DOHH2 (cell line): ENCODE data around the gene SELL.

ENCODE experiments used
- H3F3A ChIP-seq: fragments of 200-600 bp; sonication (generic), shearing (Covaris generic); 2 replicates; pipeline ENCODE4 v1.6.0; 2016; ENCODE audit warnings: antibody characterized with exemption, mild to moderate bottlenecking; ENCODE audit not compliant: control insufficient read depth, insufficient read depth
- H3K27ac ChIP-seq: fragments of 200-600 bp; sonication (generic); 2 replicates; pipeline ENCODE4 v1.5.1; 2014; ENCODE audit warnings: low read depth, mild to moderate bottlenecking, low read length, moderate library complexity
- H3K27me3 ChIP-seq: fragments of 200-600 bp; sonication (generic); 2 replicates; pipeline ENCODE4 v1.6.1; 2014; ENCODE audit warnings: mild to moderate bottlenecking, low read length, mixed read lengths; ENCODE audit not compliant: control insufficient read depth
- H3K36me3 ChIP-seq: fragments of 200-600 bp; sonication (generic); 2 replicates; pipeline ENCODE4 v1.6.1; 2014; ENCODE audit warnings: mild to moderate bottlenecking, low read length, moderate library complexity, mixed read lengths; ENCODE audit not compliant: control insufficient read depth
- H3K4me1 ChIP-seq: fragments of 200-600 bp; sonication (generic); 2 replicates; pipeline ENCODE4 v1.6.1; 2014; ENCODE audit warnings: mild to moderate bottlenecking, low read length, mixed read lengths; ENCODE audit not compliant: control insufficient read depth
- H3K4me2 ChIP-seq: fragments of 200-600 bp; sonication (generic); 2 replicates; pipeline ENCODE4 v1.6.0; 2014; ENCODE audit warnings: mild to moderate bottlenecking, low read length, moderate library complexity
- H3K4me3 ChIP-seq: fragments of 200-600 bp; sonication (generic); 2 replicates; pipeline ENCODE4 v1.5.1; 2014; ENCODE audit warnings: mild to moderate bottlenecking, low read length, mixed read lengths
- H3K79me2 ChIP-seq: fragments of 200-600 bp; sonication (generic); 2 replicates; pipeline ENCODE4 v1.6.1; 2014; ENCODE audit warnings: mild to moderate bottlenecking, low read length, mixed read lengths; ENCODE audit not compliant: control insufficient read depth
- H3K9me2 ChIP-seq: fragments of 200-600 bp; sonication (generic); replicated peaks from 2 replicates; pipeline ENCODE4 v1.6.1; 2014; ENCODE audit warnings: mild to moderate bottlenecking, low read length, mixed read lengths; ENCODE audit not compliant: control insufficient read depth
- H3K9me3 ChIP-seq: fragments of 200-600 bp; sonication (generic); 2 replicates; pipeline ENCODE4 v1.6.1; 2014; ENCODE audit warnings: antibody characterized with exemption, low read length, mixed read lengths; ENCODE audit not compliant: control insufficient read depth, insufficient read depth
- H4K20me1 ChIP-seq: fragments of 200-600 bp; sonication (generic); 2 replicates; pipeline ENCODE4 v1.6.0; 2014; ENCODE audit warnings: low read depth, mild to moderate bottlenecking, antibody characterized with exemption, low read length, moderate library complexity; ENCODE audit not compliant: control insufficient read depth, insufficient read depth
- CTCF ChIP-seq: fragments of 200-600 bp; sonication (generic); IDR thresholded peaks from one replicate; pipeline ENCODE4 v1.5.1; 2014; ENCODE audit warnings: antibody characterized with exemption, mild to moderate bottlenecking, low read depth, low read length; ENCODE audit not compliant: poor library complexity, severe bottlenecking
- EZH2phosphoT487 ChIP-seq: fragments of 200-600 bp; sonication (generic); IDR thresholded peaks from 2 replicates; pipeline ENCODE4 v1.6.1; 2017; ENCODE audit warnings: borderline replicate concordance, mild to moderate bottlenecking, antibody characterized with exemption, low read length, moderate library complexity, mixed read lengths

SELL gene

GRCh38 chr1:169653873-169654272, 57.5 kb downstream of the SELL start:
- Histone ChIP-seq H3K4me3 (no peak overlapping the region), H3K9me2 (no peaks in the 10 kb centered on the region), H3K27me3 (no peaks in the 10 kb centered on the region), H3F3A (no peaks in the 10 kb centered on the region), H3K79me2 (no peaks in the 10 kb centered on the region), H3K4me2 (no peak overlapping the region), H3K9me3 (no peaks in the 10 kb centered on the region), H3K36me3 (no peaks in the 10 kb centered on the region), H3K27ac (no peak overlapping the region), H4K20me1 (no peaks in the 10 kb centered on the region), H3K4me1 (peaks cover 8% of the 10 kb centered on the region)
- no peak for TF ChIP-seq EZH2phosphoT487
- no peak for TF ChIP-seq CTCF

GRCh38 chr1:169651035-169651434, 60.4 kb downstream of the SELL start:
- Histone ChIP-seq H3K4me2 (no peak overlapping the region), H3F3A (no peaks in the 10 kb centered on the region), H3K9me2 (no peaks in the 10 kb centered on the region), H4K20me1 (no peaks in the 10 kb centered on the region), H3K4me3 (no peak overlapping the region), H3K36me3 (no peaks in the 10 kb centered on the region), H3K27me3 (no peaks in the 10 kb centered on the region), H3K79me2 (no peaks in the 10 kb centered on the region), H3K9me3 (no peaks in the 10 kb centered on the region), H3K27ac (no peak overlapping the region), H3K4me1 (no peaks in the 10 kb centered on the region)
- no peak for TF ChIP-seq CTCF
- no peak for TF ChIP-seq EZH2phosphoT487

- Histone ChIP-seq H3K4me1 (no peaks in the 10 kb centered on the region), H3K36me3 (no peaks in the 10 kb centered on the region), H3K79me2 (no peaks in the 10 kb centered on the region), H3K9me2 (no peaks in the 10 kb centered on the region), H3K4me3 (no peak overlapping the region), H3K27ac (no peak overlapping the region), H3K27me3 (no peaks in the 10 kb centered on the region), H3F3A (no peaks in the 10 kb centered on the region), H3K4me2 (no peak overlapping the region), H4K20me1 (no peaks in the 10 kb centered on the region), H3K9me3 (no peaks in the 10 kb centered on the region)
- TF ChIP-seq EZH2phosphoT487 (no peak), CTCF (no peak)
Measured at GRCh38 chr1:169650551-169650950, 60.9 kb downstream of the SELL start.

- H3K79me2 ChIP-seq = no peaks in the 10 kb centered on the region
- no peaks in the 10 kb centered on the region for H3F3A ChIP-seq
- no peaks in the 10 kb centered on the region for H3K27me3 ChIP-seq
- H3K36me3 ChIP-seq = no peaks in the 10 kb centered on the region
- H3K9me3 ChIP-seq = no peaks in the 10 kb centered on the region
- no peaks in the 10 kb centered on the region for H3K4me1 ChIP-seq
- no peaks in the 10 kb centered on the region for H4K20me1 ChIP-seq
- H3K27ac ChIP-seq = no peak overlapping the region
- H3K4me2 ChIP-seq = no peak overlapping the region
- H3K9me2 ChIP-seq = no peaks in the 10 kb centered on the region
- TF ChIP-seq CTCF = no peak
- TF ChIP-seq EZH2phosphoT487 = no peak
- no peak overlapping the region for H3K4me3 ChIP-seq
Measured at GRCh38 chr1:169648709-169649108, 62.7 kb downstream of the SELL start.
